Pancreas (tissue), 10 donors: ENCODE results near the gene TSSC4. TPM values are rescaled to one million over a fixed set of nuclear protein-coding genes. Genes with fewer than 3 reads are reported as not detected.

ENCODE experiments used
- ATAC-seq, 4 donors: fragments of 200-7000 bp; cut with Tn5 transposase; one replicate each; pipeline versions ENCODE4 v1.8.0 to v1.9.1; 2020; ENCODE audit warnings: mild to moderate bottlenecking in 4 of 4, moderate library complexity in 4 of 4
- DNase-seq, 6 donors: peaks; one replicate each; pipeline ENCODE4 v3.0.0-alpha.2; 2020
- FAIRE-seq: peaks from 2 replicates; lab custom pipeline; 2012; peaks lifted over from hg19 to GRCh38; lab: Jason Lieb, UNC
- H3K27ac ChIP-seq, 4 donors: fragments of 200-600 bp; sonication (generic); 1 replicate in 3 of 4; 2 replicates in 1 of 4; pipeline versions ENCODE4 v1.5.0 to v1.8.0; 2020
- H3K27me3 ChIP-seq, 4 donors: fragments of 200-600 bp; one replicate each; pipeline ENCODE4 v1.8.0; 2021
- H3K36me3 ChIP-seq, 3 donors: fragments of 200-600 bp; sonication (generic) in 1 of 3; one replicate each; pipeline versions ENCODE4 v1.5.0 to v1.8.0; 2020 to 2021
- H3K4me1 ChIP-seq, 3 donors: fragments of 200-600 bp; one replicate each; pipeline ENCODE4 v1.8.0; 2021
- H3K4me3 ChIP-seq, 4 donors: fragments of 200-600 bp; sonication (generic) in 2 of 4; one replicate each; pipeline versions ENCODE4 v1.5.0 to v1.8.0; 2020 to 2021
- H3K9me3 ChIP-seq, 4 donors: fragments of 200-600 bp; one replicate each; pipeline ENCODE4 v1.8.0; 2021
- CTCF ChIP-seq, 4 donors: fragments of 200-600 bp; sonication (generic) in 3 of 4; IDR thresholded peaks; one replicate each; pipeline versions ENCODE4 v1.5.0 to v1.8.0; 2021; ENCODE audit warnings: antibody characterized with exemption in 4 of 4
- WGBS, 2 donors: extraction: QIAGEN DNeasy Blood & Tissue Kit; methylation state at CpG; one replicate each; pipeline ENCODE4 v1.1.7; 2013; 5-methylcytosine and 5-hydroxymethylcytosine counted together
- intact Hi-C, 3 donors: fragments of 100-400 bp; cut with DNase I; formaldehyde crosslinking; loops; one replicate each; pipeline versions ENCODE4 v1.11.1 to v1.14.2; 2022
- polyA plus RNA-seq, 2 donors: library from polyadenylated mRNA; stranded (reverse); fragments of 200-250 nt; gene quantifications; one replicate each; pipeline ENCODE4 v1.2.3, GENCODE V29; 2013
- total RNA-seq, 6 donors: library from RNA; stranded (reverse); fragmentation: NEBNext Ultra II Directional in 4 of 6; extraction: Animal tissue kit (Norgen Biotek cat#: 25700) in 4 of 6; gene quantifications; one replicate each; pipeline versions ENCODE4 v1.2.1 to v1.2.4, GENCODE V29; 2021 to 2023
- donor health status: healthy with polysubstance abuse.
- donor health status: DM: no; HTN: no; CAD: no; lungs with moderate emphysema.
- donor health status: DM: no; HTN: no; CAD: no.
- donor health status: control.
- donor health status: control.
- donor health status: Bipolar disorder and iron deficiency.
- donor health status: DM: yes; HTN: yes; CAD: no.
- donor health status: DM: no; HTN: no; CAD: no.
- donor health status: DM: no; HTN: no; CAD: no.
- donor health status: DM: yes; HTN: yes; CAD: no.

Gene TSSC4
- total and polyA plus RNA-seq, 8 donors, result 16.8 to 60.0 (median 22.1) TPM

DNA sequence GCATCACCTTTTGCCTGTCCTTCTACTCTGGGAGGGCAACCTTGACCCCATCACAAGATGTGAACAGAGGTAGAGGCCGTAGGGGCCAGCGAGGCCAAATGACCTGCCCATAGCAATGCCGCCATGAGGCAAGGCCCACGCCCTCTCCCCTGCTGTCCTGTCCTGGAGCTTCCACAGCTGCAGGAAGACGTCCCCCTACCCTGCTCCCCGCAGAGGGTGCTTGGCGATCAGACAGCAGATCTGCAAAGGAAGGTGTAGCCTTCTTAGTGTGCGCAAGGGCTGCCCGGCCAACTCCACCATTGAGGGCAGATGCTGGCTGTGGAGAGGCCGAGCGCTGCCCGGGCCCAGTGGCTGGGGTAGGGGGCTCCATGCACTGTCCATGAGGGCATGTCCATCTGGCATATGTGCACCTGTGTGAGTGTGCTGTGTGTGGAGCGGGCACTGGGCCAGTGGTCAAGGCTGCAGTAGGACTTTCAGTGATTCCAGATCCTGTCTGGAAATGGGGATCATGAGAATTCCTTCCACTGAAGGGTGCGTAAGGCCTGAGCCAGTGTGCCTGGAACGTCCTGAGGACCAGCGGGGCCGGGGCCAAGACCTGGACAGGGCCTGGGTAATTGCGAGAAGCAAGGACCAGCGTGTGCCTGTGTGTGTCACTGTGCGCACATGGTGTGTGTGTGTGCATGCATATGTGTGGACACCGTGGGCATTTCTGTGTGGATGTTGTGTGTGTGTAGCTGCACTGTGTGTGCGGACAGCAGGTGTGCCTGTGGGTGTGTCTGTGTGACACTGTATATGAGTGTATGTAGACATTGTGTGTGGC lies 32.8 kb downstream of the TSSC4 start:
- ATAC-seq (peak in 1 of 4 donors; percentile 8), DNase-seq (peak in 3 of 6 donors; percentile 21 to 52 (median 41)), FAIRE-seq (no peak)
- no peak overlapping the region for H3K4me3 ChIP-seq
- intact Hi-C loops, result loop anchor here in 1 of 3 donors (10.0 kb wide), 2 partner anchors 81 to 461 kb away; no protein-coding TSS in a partner anchor
- no peaks in the 10 kb centered on the region for H3K27me3 ChIP-seq
- no peak overlapping the region for H3K27ac ChIP-seq
- WGBS, 2 donors, result 89 to 95% methylated on average over 22 of the region's 22 CpGs
- no peak for TF ChIP-seq CTCF (IDR thresholded peaks at IDR 0.05)
- no peaks in the 10 kb centered on the region for H3K4me1 ChIP-seq
- H3K9me3 ChIP-seq, result no peaks in the 10 kb centered on the region
- no peaks in the 10 kb centered on the region for H3K36me3 ChIP-seq

DNA sequence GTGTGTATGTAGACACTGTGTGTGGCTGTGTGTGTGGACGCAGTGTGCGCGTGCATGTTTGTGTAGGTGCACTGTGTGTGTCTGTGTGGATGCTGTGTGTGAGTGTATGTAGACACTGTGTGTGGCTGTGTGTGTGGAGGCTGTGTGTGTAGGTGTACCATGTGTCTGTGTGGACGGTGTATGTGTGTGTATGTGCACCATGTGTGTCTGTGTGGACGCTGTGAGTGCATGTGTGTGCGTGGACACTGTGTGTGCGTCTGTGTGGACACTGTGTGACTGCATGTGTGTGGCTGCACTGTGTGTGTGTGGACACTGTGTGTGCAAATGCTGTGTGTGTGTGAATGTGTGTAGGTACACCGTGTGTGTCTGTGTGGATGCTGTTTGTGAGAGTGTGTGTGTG lies 33.5 kb downstream of the TSSC4 start:
- Histone ChIP-seq H3K27me3 (no peaks in the 10 kb centered on the region), H3K4me1 (no peaks in the 10 kb centered on the region), H3K4me3 (no peak overlapping the region), H3K9me3 (no peaks in the 10 kb centered on the region), H3K27ac (no peak overlapping the region), H3K36me3 (no peaks in the 10 kb centered on the region)
- ATAC-seq (no peak), FAIRE-seq (no peak), DNase-seq (peak in 2 of 6 donors; percentile 10 to 40)
- intact Hi-C loops, result loop anchor here in 1 of 3 donors (10.0 kb wide), 2 partner anchors 81 to 461 kb away; no protein-coding TSS in a partner anchor
- WGBS, 2 donors, result 89 to 91% methylated on average over 8 of the region's 8 CpGs
- TF ChIP-seq CTCF (IDR thresholded peaks at IDR 0.05), result no peak

DNA sequence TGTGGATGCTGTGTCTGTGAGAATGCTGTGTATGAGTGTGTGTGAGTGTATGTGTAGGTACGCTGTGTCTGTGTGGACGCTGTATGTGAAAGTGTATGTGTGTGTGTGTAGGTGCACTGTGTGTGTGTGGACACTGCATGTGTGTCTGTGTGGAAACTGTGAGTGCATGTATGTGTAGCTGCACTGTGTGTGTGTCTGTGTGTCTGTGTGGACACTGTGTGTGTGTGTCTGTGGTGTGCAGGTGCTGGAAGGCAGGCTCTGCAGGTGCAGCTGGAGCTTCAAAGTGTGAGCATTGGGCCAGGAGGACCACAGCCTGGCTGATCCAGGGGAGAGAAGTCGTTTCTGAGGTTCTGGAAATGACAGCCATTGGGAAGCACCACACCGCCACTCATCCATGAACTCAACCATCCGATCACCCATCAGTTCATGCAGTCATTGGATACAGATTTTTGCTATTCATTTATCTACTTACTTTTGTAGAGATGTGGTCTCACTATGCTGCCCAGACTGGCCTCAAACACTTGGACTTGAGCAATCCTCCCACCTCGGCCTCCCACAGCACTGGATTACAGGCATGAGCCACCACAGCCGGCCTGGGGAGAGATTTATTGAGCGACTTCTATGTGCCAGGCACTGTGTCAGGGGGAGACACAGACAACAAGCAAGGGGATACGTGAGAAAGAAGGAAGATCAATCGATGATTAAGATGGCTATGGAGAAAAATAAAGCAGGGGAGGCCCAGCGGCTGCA lies 34.1 kb downstream of the TSSC4 start:
- FAIRE-seq (no peak), DNase-seq (peak in 2 of 6 donors; percentile 9 to 24), ATAC-seq (no peak)
- H3K4me3 ChIP-seq, result no peak overlapping the region
- H3K4me1 ChIP-seq, result no peaks in the 10 kb centered on the region
- no peak overlapping the region for H3K27ac ChIP-seq
- H3K27me3 ChIP-seq, result no peaks in the 10 kb centered on the region
- H3K9me3 ChIP-seq, result no peaks in the 10 kb centered on the region
- intact Hi-C loops, result loop anchor here in 1 of 3 donors (10.0 kb wide), 2 partner anchors 80 to 460 kb away; no protein-coding TSS in a partner anchor
- TF ChIP-seq CTCF (IDR thresholded peaks at IDR 0.05), result no peak
- H3K36me3 ChIP-seq, result no peaks in the 10 kb centered on the region
- WGBS, 2 donors, result 76 to 87% methylated on average over 11 of the region's 11 CpGs

- no peak overlapping the region for H3K27ac ChIP-seq
- DNase-seq (peak in 2 of 6 donors; percentile 19 to 20), ATAC-seq (no peak), FAIRE-seq (no peak)
- no peaks in the 10 kb centered on the region for H3K36me3 ChIP-seq
- no peaks in the 10 kb centered on the region for H3K9me3 ChIP-seq
- 77 to 91% methylated on average over 12 of the region's 12 CpGs for WGBS, 2 donors
- H3K4me3 ChIP-seq, result no peak overlapping the region
- H3K4me1 ChIP-seq, result no peaks in the 10 kb centered on the region
- H3K27me3 ChIP-seq, result no peaks in the 10 kb centered on the region
- no peak for TF ChIP-seq CTCF (IDR thresholded peaks at IDR 0.05)
- intact Hi-C loops, result loop anchor here in 1 of 3 donors (10.0 kb wide), 2 partner anchors 79 to 459 kb away; no protein-coding TSS in a partner anchor
Observed at GRCh38 chr11:2435288-2436012, 34.9 kb downstream of the TSSC4 start.
